ENCODE data around the gene MED13.
"Not testable (repeated sequence)": the region's sequence is repeated elsewhere in the genome, so short reads cannot be mapped to it uniquely, and the experiment has no call there.

The MED13 gene

DNA sequence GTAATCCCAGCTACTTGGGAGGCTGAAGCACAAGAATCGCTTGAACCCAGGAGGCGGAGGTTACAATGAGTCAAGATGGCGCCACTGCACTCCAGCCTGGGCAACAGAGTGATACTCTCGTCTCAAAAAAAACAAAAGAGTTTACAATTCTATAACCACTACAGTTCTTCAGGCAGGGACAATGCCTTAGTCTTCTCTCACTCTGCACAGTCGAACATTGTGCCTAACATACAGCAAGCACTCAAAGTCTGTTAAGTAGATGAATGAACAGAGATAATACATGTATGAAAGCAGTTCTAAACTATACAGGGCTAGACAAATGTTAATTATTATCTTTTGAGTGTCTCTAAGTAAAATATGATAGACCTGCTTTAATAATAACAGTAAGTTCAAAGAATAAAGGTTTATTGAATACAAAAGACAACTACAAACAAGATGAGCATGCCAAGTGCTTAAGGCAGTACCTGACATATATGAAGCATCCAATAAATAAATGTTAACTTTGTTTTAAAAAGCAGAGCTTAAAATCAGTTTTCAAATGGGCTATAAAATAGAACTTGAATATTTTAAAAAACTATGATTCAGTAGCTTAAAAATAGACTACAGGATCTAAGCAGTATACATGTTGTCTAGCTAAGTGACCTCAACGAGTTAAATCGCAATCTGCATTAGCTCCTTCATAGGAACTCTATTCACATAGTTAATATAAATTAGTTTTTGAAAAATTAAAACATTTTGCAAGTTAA, 156.6 kb downstream of the MED13 start:
- no peak overlapping the region for H3K4me3 ChIP-seq (ENCODE audit: low read depth, low read length)
- TF ChIP-seq, protein P1, sequence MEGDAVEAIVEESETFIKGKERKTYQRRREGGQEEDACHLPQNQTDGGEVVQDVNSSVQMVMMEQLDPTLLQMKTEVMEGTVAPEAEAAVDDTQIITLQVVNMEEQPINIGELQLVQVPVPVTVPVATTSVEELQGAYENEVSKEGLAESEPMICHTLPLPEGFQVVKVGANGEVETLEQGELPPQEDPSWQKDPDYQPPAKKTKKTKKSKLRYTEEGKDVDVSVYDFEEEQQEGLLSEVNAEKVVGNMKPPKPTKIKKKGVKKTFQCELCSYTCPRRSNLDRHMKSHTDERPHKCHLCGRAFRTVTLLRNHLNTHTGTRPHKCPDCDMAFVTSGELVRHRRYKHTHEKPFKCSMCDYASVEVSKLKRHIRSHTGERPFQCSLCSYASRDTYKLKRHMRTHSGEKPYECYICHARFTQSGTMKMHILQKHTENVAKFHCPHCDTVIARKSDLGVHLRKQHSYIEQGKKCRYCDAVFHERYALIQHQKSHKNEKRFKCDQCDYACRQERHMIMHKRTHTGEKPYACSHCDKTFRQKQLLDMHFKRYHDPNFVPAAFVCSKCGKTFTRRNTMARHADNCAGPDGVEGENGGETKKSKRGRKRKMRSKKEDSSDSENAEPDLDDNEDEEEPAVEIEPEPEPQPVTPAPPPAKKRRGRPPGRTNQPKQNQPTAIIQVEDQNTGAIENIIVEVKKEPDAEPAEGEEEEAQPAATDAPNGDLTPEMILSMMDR (IDR thresholded peaks at IDR 0.05; ENCODE audit: low read depth, low read length), result no peak

DNA sequence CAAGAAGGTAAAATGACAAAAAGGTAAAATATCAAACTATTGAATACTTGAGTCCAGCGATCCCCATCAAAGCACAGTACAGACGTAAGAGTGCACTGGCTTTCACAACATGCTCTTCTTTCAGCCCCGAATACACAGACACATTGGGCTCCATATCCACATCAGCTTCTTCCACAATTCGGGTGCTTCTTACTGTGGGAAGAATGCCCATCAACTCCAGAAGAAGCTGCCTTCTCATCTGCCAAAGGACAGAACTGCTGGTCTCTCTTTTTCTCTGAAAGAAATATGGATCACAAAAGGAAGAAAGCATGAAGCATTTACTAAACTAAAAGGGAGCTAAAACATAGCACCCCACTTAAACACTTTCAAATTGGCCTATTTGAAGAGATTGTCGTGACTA, 157.7 kb downstream of the MED13 start:
- H3K4me3 ChIP-seq (ENCODE audit: low read depth, low read length), result no peak overlapping the region
- TF ChIP-seq, protein P1 (IDR thresholded peaks at IDR 0.05; ENCODE audit: low read depth, low read length), result no peak

DNA sequence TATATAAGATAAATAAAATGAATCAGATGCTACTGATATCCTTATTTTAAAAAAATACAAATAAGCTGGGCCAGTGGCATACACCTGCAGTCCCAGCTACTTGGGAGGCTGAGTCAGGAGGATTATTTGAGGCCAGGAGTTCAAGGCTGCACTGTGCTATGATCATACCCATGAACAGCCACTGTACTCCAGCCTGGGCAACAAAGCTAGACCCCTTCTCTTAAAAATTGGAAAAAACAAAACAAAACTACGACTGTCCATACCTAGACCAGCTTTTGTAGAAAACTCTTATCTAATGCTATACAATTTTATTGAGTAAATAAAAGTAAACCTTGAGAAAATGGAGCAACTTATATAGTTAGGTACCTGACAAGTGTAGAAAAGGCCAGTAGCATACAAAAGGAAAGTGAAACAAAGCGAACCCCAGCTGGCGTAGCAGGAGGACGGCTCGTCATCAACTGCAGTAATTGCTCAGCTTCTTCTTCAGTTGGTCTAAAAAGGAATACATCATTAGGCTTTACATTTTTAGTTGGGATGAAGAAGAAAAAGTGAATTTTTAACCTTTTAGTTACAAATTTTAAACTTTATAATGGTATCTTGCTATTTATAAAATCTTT, 160.9 kb downstream of the MED13 start:
- TF ChIP-seq, protein P1 (IDR thresholded peaks at IDR 0.05; ENCODE audit: low read depth, low read length), result no peak
- no peak overlapping the region for H3K4me3 ChIP-seq (ENCODE audit: low read depth, low read length)

DNA sequence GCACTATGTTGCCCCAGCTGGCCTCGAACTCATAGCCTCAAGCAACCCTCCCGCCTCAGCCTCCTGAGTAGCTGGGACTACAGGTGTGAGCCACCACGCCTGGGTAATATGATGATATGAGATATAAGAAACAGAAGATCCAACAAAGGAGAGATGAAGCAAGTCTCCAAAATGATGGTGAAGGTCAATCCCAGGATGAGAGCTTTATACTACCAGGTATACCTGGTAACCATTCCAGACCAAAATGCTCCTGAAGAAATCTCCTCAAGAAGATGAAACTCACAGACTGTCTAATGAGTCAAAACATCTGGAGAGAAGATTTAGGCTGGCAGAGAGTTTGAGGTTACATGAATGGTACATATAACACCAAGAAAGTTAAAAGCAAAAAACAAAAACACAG, 161.8 kb downstream of the MED13 start:
- H3K4me3 ChIP-seq (ENCODE audit: low read depth, low read length), result no peak overlapping the region
- TF ChIP-seq, protein P1 (IDR thresholded peaks at IDR 0.05; ENCODE audit: low read depth, low read length), result no peak

DNA sequence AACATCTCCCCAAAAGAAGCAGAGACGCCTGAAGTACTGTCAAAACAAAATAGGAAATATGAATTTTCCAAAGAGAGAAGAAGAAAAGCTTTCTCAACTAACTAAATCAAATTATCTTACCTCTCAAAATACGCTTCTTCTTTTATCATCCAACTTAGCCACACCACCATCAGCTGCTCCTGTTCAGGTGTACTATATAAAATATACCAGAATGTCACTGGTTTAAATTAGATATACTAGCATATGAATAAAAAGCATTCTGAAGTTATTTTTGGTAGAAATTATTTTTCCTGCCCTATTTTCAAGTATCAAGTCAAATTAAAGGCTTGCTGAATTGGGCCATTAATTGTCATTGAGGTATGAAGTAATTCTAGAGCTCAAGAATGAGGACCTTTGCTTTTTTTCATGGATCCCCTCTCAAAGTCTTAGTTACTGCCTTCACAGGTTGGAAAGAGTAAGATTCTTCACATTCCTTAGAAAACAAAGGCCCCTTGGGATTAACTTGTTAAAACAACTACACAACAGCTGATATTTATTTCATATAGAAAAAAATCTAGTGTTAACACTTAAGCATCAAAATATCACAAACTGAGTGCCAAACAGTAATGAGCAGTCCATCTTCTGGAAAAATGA, 167.4 kb downstream of the MED13 start:
- TF ChIP-seq, protein P1 (IDR thresholded peaks at IDR 0.05; ENCODE audit: low read depth, low read length), result no peak
- H3K4me3 ChIP-seq (ENCODE audit: low read depth, low read length), result no peak overlapping the region

DNA sequence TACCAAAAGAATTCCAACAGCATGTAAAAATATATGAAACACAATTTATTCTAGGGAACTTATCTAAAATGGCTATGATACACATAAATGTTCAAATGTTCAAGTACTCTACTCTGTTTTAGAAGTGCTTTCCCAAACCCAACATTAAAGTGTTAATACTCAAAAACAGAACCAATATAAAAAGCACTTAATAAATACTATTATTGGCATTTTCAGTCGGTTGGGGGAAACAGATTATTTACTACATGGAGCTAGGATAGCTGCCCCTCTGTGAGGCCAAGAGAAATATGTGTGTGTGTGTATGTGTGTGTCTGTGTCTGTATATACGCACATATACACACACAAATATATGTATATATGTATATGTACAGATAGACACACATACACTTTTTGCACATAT, 169.7 kb downstream of the MED13 start:
- no peak overlapping the region for H3K4me3 ChIP-seq (ENCODE audit: low read depth, low read length)
- TF ChIP-seq, protein P1 (IDR thresholded peaks at IDR 0.05; ENCODE audit: low read depth, low read length), result no peak

DNA sequence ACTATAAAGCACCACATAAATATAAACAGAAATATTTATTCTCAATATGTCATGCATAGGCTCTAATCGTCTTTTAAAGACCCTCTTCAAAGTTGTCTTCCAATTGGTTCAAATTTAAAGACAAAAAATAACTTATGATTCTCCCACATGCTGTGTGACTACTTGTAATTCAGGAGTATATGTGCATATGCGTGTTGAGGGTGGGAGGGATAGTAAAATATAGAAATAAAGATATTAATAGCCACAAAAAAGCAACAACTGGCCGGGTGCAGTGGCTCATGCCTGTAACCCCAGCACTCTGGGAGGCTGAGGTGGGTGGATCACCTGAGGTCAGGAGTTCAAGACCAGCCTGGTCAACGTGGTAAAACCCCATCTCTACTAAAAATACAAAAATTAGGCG, 170.8 kb downstream of the MED13 start:
- H3K4me3 ChIP-seq (ENCODE audit: low read depth, low read length), result not testable (repeated sequence)

All from WI38 (cell line).